GM21529 (cell line): ENCODE data around the gene SPIRE2.
"Not testable (repeated sequence)": the region's sequence is repeated elsewhere in the genome, so short reads cannot be mapped to it uniquely, and the experiment has no call there.

Experiments
- ATAC-seq: cut with Tn5 transposase; IDR thresholded peaks from one replicate; pipeline ENCODE4 v1.9.1; 2021; ENCODE audit not compliant: unreplicated experiment

The SPIRE2 gene

GRCh38 chr16:89862732-89863131 lies 34.5 kb downstream of the SPIRE2 start:
- ATAC-seq: no peak

DNA sequence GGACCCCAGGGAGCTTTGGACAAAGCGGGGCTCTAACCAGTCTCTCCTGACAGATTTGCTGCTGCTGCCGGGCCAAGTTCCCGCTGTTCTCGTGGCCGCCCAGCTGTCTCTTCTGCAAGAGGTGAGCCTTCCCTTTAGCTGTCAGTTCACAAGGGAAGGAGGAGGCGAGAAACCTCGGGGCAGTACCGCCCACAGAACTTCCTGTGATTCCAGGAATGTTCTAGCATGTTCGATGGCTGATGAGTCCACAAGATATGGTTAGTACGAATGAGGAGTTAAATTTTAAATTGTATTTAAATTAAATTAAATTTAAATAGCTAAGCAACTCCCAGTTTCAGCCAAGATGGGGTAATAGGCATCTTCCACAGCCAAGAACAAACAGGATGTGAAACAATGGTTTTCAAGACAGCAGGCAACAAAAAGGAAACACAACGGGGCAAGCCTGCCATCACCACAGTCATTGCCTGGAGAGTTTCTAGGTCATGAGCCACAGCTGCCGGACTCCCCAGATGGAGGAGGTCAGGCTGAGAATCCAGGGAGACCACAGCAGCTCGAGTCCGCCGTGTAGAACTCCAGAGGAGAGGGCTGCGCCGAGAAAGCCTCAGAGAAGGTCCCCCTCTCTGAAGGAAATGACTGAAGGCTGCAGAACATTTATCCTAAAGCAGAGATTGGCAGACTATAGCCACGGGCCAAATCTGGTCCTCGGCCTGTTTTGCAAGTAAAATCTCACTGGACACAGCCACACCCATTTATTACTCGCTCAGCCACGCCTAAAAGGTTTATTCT lies 35.7 kb downstream of the SPIRE2 start:
- ATAC-seq: peak; percentile 75

- ATAC-seq: no peak
Observed at GRCh38 chr16:89864527-89864820, 36.2 kb downstream of the SPIRE2 start.

GRCh38 chr16:89867918-89868317 lies 39.6 kb downstream of the SPIRE2 start:
- ATAC-seq: no peak

DNA sequence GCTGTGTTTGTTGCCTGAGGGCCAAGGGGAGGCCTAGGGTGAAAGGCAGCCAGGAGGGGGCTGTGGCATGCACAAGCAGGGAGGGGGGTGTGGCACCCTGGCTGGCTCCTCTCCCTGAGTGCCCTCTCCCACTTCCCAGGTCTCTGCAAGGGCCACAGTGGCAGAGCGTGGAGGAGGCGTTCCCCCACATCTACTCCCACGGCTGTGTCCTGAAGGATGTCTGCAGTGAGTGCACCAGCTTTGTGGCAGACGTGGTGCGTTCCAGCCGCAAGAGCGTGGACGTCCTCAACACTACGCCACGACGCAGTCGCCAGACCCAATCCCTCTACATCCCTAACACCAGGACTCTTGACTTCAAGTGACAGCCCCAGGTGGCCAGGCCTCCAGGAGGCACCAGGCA lies 41.6 kb downstream of the SPIRE2 start:
- ATAC-seq: no peak

GRCh38 chr16:89870440-89870839 lies 42.2 kb downstream of the SPIRE2 start:
- no peak for ATAC-seq

DNA sequence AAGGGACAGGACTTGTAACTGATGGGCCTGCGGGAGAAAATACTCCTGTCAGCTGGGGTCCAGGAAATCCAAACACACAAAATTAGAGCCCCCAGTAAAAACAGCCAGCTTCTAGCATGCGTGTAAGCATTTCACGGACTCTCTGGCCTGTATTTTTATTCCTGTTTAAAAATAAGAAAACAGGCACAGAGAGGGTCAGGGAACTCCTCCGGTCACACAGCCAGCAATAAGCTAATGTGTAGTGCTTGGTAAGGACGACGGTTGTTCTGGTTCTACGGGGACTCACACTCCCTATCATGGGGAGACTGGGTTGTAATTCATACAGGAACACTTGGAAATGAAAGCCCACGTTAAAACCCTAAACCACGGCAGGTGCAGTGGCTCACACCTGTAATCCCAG lies 43.6 kb downstream of the SPIRE2 start:
- ATAC-seq: no peak

DNA sequence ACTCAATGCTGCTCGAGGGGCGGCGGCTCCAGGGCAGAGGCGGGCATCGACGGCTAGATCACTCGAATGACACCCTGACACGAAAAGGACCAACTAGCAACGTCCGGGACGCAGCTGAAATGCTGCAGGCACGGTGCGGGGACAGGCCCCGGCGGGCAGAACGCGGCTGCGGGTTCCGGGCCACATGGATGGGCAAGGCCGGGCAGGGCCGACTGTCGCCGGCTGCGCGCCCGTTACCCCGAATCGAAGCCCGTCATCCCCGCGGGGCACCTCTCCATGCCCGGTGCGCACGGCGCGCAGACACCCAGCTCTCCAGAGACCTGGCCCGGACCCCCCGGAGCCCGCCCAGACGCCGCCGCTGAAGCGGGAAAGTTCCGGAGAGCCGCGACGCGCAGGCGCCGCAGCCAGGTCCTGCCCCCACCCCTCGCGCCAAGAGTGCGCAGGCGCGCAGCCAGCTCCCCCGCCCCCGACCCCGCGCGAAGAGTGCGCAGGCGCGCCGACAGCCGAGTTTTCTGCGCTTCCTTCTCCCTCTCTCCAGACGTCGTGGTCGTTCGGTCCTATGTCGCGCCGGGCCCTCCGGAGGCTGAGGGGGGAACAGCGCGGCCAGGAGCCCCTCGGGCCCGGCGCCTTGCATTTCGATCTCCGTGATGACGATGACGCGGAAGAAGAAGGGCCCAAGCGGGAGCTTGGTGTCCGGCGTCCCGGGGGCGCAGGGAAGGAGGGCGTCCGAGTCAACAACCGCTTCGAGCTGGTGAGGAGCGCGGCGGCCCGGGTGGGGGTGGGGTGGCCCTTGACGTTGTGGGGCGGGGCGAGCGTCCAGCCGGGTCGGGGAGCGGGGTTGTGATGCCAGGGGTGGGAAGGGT lies 45.1 kb downstream of the SPIRE2 start, which contains the start of gene TCF25:
TSS of gene TCF25 (plus strand) at position 484 of the 863 bp plus-strand sequence. CDS start at position 560, 76 bp downstream.
- ATAC-seq: peak; percentile 42

- ATAC-seq: peak; percentile 57
Observed at GRCh38 chr16:89873972-89874689, 45.9 kb downstream of the SPIRE2 start.

GRCh38 chr16:89879123-89879522 lies 50.8 kb downstream of the SPIRE2 start:
- not testable (repeated sequence) for ATAC-seq

DNA sequence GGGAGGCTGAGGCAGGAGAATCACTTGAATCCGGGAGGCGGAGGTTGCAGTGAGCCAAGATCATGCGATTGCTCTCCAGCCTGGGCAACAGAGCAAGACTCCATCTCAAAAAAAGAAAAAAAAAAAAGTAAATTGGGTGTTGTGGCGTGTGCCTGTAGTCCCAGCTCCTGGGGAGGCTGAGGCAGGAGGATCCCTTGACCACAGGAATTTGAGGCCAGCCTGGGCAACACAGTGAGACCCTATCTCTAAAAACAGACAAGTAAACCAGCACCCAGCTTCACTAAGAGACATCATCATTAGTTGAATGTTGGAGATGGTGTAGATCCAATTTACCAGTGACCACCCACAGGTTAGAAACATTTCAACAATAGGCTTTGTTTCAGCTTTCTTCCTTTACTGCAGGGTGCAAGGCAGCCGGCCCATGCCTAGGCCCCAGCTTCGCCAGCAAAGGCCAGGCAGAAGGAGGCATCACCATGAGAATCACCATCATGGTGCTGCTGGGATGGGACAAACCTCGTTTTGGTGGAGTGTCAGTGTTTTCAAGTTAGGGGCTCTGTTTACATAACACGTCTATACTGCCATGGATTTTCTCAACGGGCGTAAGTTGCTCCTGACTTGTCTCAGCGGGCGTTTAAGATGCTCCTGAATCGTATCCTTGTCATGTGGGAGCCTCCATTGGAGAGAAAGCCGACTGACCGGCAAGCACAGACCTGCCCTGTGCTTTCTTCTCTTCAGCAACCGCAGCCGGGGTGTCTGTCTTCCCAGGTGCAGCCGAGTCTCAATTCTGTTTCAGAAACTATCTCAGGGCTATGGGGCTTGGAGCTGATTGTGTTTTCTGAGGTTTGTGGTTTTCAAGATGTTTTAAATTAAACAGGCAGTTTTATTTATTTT lies 52.4 kb downstream of the SPIRE2 start:
- no peak for ATAC-seq

DNA sequence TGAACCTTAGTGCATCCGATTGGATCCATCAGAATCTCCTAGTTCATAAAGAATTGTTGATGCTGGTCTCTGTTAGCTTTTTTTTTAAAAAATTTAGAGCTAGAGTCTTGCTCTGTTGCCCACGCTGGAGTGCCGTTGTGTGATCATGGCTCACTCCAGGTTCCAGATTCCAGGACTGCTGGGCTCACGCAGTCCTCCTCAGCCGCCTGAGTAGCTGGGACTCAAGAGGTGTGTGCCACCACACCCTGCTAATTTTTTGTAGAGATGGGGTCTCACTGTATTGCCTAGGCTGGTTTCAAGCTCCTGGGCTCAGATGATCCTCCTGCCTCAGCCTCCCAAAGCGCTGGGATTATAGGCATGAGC lies 53.1 kb downstream of the SPIRE2 start:
- no peak for ATAC-seq

DNA sequence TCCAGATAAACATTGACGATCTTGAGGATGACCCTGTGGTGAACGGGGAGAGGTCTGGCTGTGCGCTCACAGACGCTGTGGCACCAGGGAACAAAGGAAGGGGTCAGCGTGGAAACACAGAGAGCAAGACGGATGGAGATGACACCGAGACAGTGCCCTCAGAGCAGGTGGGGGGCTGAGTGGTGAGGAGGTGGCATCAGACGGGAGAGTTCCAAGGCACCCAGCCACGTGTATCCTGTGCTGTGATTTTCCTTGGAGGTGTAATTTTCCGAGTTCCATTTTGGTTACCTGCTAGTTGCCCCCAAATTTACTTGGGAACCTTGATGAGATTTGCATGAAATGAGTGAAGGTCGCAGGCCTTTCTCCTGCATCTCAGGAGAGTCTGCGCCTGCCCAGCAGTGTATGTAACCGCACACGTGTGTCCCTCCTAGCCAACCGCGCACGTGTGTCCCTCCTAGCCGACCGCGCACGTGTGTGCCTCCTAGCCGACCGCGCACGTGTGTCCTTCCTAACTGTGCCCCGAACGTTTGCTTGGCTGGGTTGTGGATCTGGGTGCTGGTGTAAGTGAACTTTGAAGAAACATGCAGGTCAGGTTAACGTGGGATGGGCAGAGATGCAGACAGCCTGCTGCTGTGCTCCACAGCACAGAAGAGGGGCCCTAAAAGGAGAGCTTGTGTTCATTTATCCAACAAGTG lies 55.2 kb downstream of the SPIRE2 start:
- ATAC-seq: no peak

- ATAC-seq: no peak
Observed at GRCh38 chr16:89884041-89884421, 55.8 kb downstream of the SPIRE2 start.

DNA sequence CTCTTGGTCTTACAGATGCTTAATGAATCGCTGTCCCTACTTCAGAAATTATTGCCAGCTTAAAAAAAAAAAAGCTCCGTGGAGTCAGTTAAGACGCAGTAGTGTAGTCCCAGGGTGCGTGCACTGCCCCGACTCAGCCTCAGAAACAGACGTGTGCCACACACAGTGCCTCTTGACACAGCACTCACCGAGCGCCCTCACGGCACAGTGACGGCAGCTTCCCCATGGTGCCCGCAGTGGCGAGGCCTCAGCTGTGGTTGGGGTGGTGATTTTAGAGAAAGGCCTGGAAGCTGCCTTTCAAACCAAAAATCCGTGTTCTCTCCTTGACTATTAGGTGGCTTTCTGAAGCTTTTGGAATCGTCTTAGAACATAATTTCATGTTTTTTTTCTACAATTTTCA lies 59.0 kb downstream of the SPIRE2 start:
- ATAC-seq: no peak

GRCh38 chr16:89890200-89890599 lies 61.9 kb downstream of the SPIRE2 start:
- no peak for ATAC-seq

- no peak for ATAC-seq
Observed at GRCh38 chr16:89890886-89891657, 62.8 kb downstream of the SPIRE2 start.

- no peak for ATAC-seq
Observed at GRCh38 chr16:89892055-89892630, 63.9 kb downstream of the SPIRE2 start.

DNA sequence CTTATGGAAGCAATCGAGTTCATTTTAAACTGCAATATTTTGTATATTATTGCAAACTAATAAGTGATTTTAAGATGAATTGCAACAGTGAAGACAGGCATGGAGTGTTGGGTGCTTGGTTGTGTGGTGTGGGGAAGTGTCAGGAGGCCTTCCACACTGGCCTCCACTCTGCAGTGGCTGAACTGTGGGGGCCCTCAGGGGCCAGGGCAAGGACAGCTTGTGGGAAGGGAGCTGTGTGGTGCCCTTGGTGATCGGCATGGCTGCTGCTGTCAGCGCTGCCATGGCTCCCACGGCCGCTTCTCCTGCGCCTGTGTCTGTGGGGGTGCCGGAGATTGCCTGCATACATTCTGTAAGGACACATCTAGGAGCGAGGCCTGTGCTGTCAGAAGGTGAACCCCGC lies 64.4 kb downstream of the SPIRE2 start:
- no peak for ATAC-seq
